IMR-90 (cell line): Measurements from ENCODE around the gene OPN1LW. TPM values are rescaled to one million over a fixed set of nuclear protein-coding genes. Genes with fewer than 3 reads are reported as not detected.
"Not testable (repeated sequence)": the region's sequence is repeated elsewhere in the genome, so short reads cannot be mapped to it uniquely, and the experiment has no call there.

Experiments
- ATAC-seq: fragments of 200-7000 bp; cut with Tn5 transposase; 2 replicates; pipeline ENCODE4 v1.9.1; 2020; ENCODE audit warnings: low read depth, mild to moderate bottlenecking, moderate library complexity
- BruUV-seq: library from RNA; stranded (reverse); fragments of 400-500 nt; replicated peaks from 2 replicates; lab custom pipeline; 2021; lab: Mats Ljungman, UMichigan
- CTCF ChIA-PET: fragments of 300-600 bp; formaldehyde crosslinking; extraction: SDS; loops from one replicate; lab custom pipeline; 2021; ENCODE audit warnings: antibody characterized with exemption; lab: Yijun Ruan, JAX
- POLR2A ChIA-PET: fragments of 300-600 bp; sonication (Branson Sonifier 250); formaldehyde crosslinking; loops from one replicate; lab custom pipeline; 2022; ENCODE audit warnings: antibody characterized with exemption; ENCODE audit not compliant: unreplicated experiment; lab: Charles Lee
- DNase-seq: peaks from one replicate; pipeline ENCODE4 v3.0.0; 2013
- H2AFZ ChIP-seq: replicated peaks from 2 replicates; pipeline ENCODE3; 2013; ENCODE audit warnings: low read length, mild to moderate bottlenecking; ENCODE audit not compliant: poor library complexity
- H2AK5ac ChIP-seq: 2 replicates; pipeline ENCODE4 v1.6.1; 2013; ENCODE audit warnings: low read depth, low read length, inconsistent platforms
- H2AK9ac ChIP-seq: replicated peaks from 2 replicates; pipeline ENCODE3; 2013; ENCODE audit warnings: mild to moderate bottlenecking, low read depth, low read length, moderate library complexity; ENCODE audit not compliant: poor library complexity
- H2BK120ac ChIP-seq: 2 replicates; pipeline ENCODE4 v1.6.1; 2013; ENCODE audit warnings: low read depth, low read length, inconsistent platforms
- H2BK15ac ChIP-seq: 3 replicates; pipeline ENCODE4 v1.6.1; 2013; ENCODE audit warnings: low read depth, low read length, inconsistent platforms
- H2BK20ac ChIP-seq: 2 replicates; pipeline ENCODE4 v1.6.1; 2013; ENCODE audit warnings: low read depth, mild to moderate bottlenecking, inconsistent platforms, low read length, moderate library complexity
- H2BK5ac ChIP-seq: 2 replicates; pipeline ENCODE4 v1.6.1; 2013; ENCODE audit warnings: mild to moderate bottlenecking, low read depth, low read length, inconsistent platforms; ENCODE audit not compliant: poor library complexity, severe bottlenecking
- H3K14ac ChIP-seq: replicated peaks from 2 replicates; pipeline ENCODE4 v1.6.1; 2013; ENCODE audit warnings: low read depth, low read length, inconsistent platforms
- H3K18ac ChIP-seq: 2 replicates; pipeline ENCODE4 v1.6.1; 2013; ENCODE audit warnings: low read depth, low read length, control low read depth
- H3K23ac ChIP-seq: 2 replicates; pipeline ENCODE4 v1.6.1; 2013; ENCODE audit warnings: low read depth, low read length, inconsistent platforms
- H3K27ac ChIP-seq: 2 replicates; pipeline ENCODE4 v1.5.1; 2013; ENCODE audit warnings: mild to moderate bottlenecking, control low read depth, low read length; ENCODE audit not compliant: insufficient read depth
- H3K27me3 ChIP-seq: 2 replicates; pipeline ENCODE4 v1.6.1; 2013; ENCODE audit warnings: low read length; ENCODE audit not compliant: control insufficient read depth, insufficient read depth
- H3K36me3 ChIP-seq: 2 replicates; pipeline ENCODE4 v1.6.1; 2013; ENCODE audit warnings: low read length, mixed read lengths; ENCODE audit not compliant: control insufficient read depth, insufficient read depth
- H3K4ac ChIP-seq: 2 replicates; pipeline ENCODE4 v1.6.1; 2013; ENCODE audit warnings: low read depth, low read length, inconsistent platforms
- H3K4me1 ChIP-seq: 2 replicates; pipeline ENCODE4 v1.6.1; 2013; ENCODE audit warnings: low read length, mixed read lengths; ENCODE audit not compliant: control insufficient read depth, insufficient read depth
- H3K4me2 ChIP-seq: 2 replicates; pipeline ENCODE4 v1.6.1; 2013; ENCODE audit warnings: low read depth, mild to moderate bottlenecking, control low read depth, low read length, moderate library complexity
- H3K4me3 ChIP-seq: 2 replicates; pipeline ENCODE4 v1.5.1; 2013; ENCODE audit warnings: low read depth, mild to moderate bottlenecking, control low read depth, low read length, moderate library complexity; ENCODE audit not compliant: insufficient read depth
- H3K56ac ChIP-seq: 2 replicates; pipeline ENCODE4 v1.6.1; 2013; ENCODE audit warnings: low read length, inconsistent platforms; ENCODE audit not compliant: insufficient read depth; ENCODE audit errors: extremely low read depth
- H3K79me1 ChIP-seq, 2 experiments: 2 replicates each; pipeline ENCODE4 v1.6.1; 2013; ENCODE audit warnings: low read length in 2 of 2, inconsistent platforms in 1 of 2, low read depth in 1 of 2
- H3K9ac ChIP-seq: 2 replicates; pipeline ENCODE4 v1.6.1; 2013; ENCODE audit warnings: low read depth, low read length, control low read depth
- H3K9me1 ChIP-seq: 2 replicates; pipeline ENCODE4 v1.6.1; 2013; ENCODE audit warnings: low read length, inconsistent platforms; ENCODE audit not compliant: insufficient read depth
- H3K9me3 ChIP-seq: 2 replicates; pipeline ENCODE4 v1.6.1; 2013; ENCODE audit warnings: low read length; ENCODE audit not compliant: control insufficient read depth, insufficient read depth
- H4K20me1 ChIP-seq: 2 replicates; pipeline ENCODE4 v1.6.1; 2013; ENCODE audit warnings: low read length, inconsistent platforms; ENCODE audit not compliant: insufficient read depth
- H4K5ac ChIP-seq: 2 replicates; pipeline ENCODE4 v1.6.1; 2013; ENCODE audit warnings: mild to moderate bottlenecking, low read depth, low read length, control low read depth
- H4K8ac ChIP-seq, 2 experiments: 2 replicates each; pipeline ENCODE4 v1.6.1; 2013; ENCODE audit warnings: low read depth in 2 of 2, low read length in 2 of 2, control low read depth in 1 of 2, inconsistent platforms in 1 of 2
- H4K91ac ChIP-seq: 2 replicates; pipeline ENCODE4 v1.6.1; 2013; ENCODE audit warnings: low read depth, low read length, inconsistent platforms; ENCODE audit not compliant: insufficient read depth
- WGBS, 2 experiments: methylation state at CpG; one replicate each; pipeline versions ENCODE4 v1.1.5 to v1.1.7; 2013; ENCODE audit warnings: missing lambda C conversion rate in 2 of 2; ENCODE audit not compliant: insufficient read length in 1 of 2; ENCODE audit errors: extremely low coverage in 2 of 2; 5-methylcytosine and 5-hydroxymethylcytosine counted together
- dilution Hi-C: fragments of 300-500 bp; cut with HindIII; formaldehyde crosslinking; loops from one replicate; pipeline ENCODE4 v1.14.3; 2018; ENCODE audit warnings: low sequenced_read_pairs; ENCODE audit not compliant: unreplicated experiment
- in situ Hi-C: fragments of 300-500 bp; cut with MboI; formaldehyde crosslinking; loops from 3 replicates; pipeline ENCODE4 v1.14.3; 2019; ENCODE audit warnings: low sequenced_read_pairs, inconsistent platforms, mixed read lengths
- intact Hi-C: fragments of 100-400 bp; cut with micrococcal nuclease; formaldehyde crosslinking; loops from 2 replicates; pipeline ENCODE4 v1.10.0; 2022
- polyA plus RNA-seq, 3 experiments: library from polyadenylated mRNA; depleted of rRNA; stranded (reverse); fragments of >200 nt; gene quantifications; 2 replicates each; pipeline ENCODE4 v1.2.3, GENCODE V29; 2012; ENCODE audit warnings: low replicate concordance in 1 of 3
- total RNA-seq: library from RNA; depleted of rRNA; stranded (reverse); fragments of >200 nt; gene quantifications from 2 replicates; pipeline ENCODE4 v1.2.3, GENCODE V29; 2012; rRNA removed

The OPN1LW gene
- total and polyA plus RNA-seq, 2 of the 4 experiments (the other 2 are of a cell fraction): not detected

GRCh38 chrX:154196466-154196865 is 52.4 kb downstream of the OPN1LW start:
- BruUV-seq, H3K4me1 ChIP-seq, H3K56ac ChIP-seq, ATAC-seq, H3K9me1 ChIP-seq, in situ Hi-C loops, H2AK9ac ChIP-seq, H3K4me3 ChIP-seq, H3K4me2 ChIP-seq, H2BK120ac ChIP-seq, H3K27me3 ChIP-seq, H4K8ac ChIP-seq, H3K36me3 ChIP-seq, dilution Hi-C loops, intact Hi-C loops, H2BK20ac ChIP-seq, H2BK5ac ChIP-seq, H4K5ac ChIP-seq, H2AK5ac ChIP-seq, H3K4ac ChIP-seq, H3K23ac ChIP-seq, H4K91ac ChIP-seq, H3K9me3 ChIP-seq, H2BK15ac ChIP-seq, H4K20me1 ChIP-seq, H3K18ac ChIP-seq, H3K9ac ChIP-seq, H3K14ac ChIP-seq, POLR2A ChIA-PET, CTCF ChIA-PET, H2AFZ ChIP-seq, H3K79me1 ChIP-seq, H3K27ac ChIP-seq, DNase-seq: not testable (repeated sequence)
- WGBS, 2 experiments: no CpG with 5 or more reads among the region's 15 CpGs

Other genes starting within 250 kb of the OPN1LW start
- gene AVPR2, start 239.6 kb upstream of the OPN1LW start, total RNA-seq: not detected in 2 replicates
- gene AVPR2, start 239.6 kb upstream of the OPN1LW start, polyA plus RNA-seq (2012; rRNA removed): not detected in 2 replicates
- 0.18 and 0.28 TPM in 2 replicates for gene ARHGAP4, start 218.0 kb upstream of the OPN1LW start, total RNA-seq
- gene ARHGAP4, start 218.0 kb upstream of the OPN1LW start, polyA plus RNA-seq (2012; rRNA removed): 0.72 and 0.79 TPM in 2 replicates
- 98.6 and 118 TPM in 2 replicates for gene NAA10, start 209.2 kb upstream of the OPN1LW start, total RNA-seq
- 150 and 172 TPM in 2 replicates for gene NAA10, start 209.2 kb upstream of the OPN1LW start, polyA plus RNA-seq (2012; rRNA removed)
- 0.18 TPM in 1 of 2 replicates, not detected in the other for gene RENBP, start 199.6 kb upstream of the OPN1LW start, total RNA-seq
- gene RENBP, start 199.6 kb upstream of the OPN1LW start, polyA plus RNA-seq (2012; rRNA removed): 0.10 and 0.15 TPM in 2 replicates
- gene HCFC1, start 172.4 kb upstream of the OPN1LW start, total RNA-seq: 3.2 and 4.4 TPM in 2 replicates
- gene HCFC1, start 172.4 kb upstream of the OPN1LW start, polyA plus RNA-seq (2012; rRNA removed): 17.6 and 19.0 TPM in 2 replicates
- 2.8 and 3.4 TPM in 2 replicates for gene TMEM187, start 171.5 kb upstream of the OPN1LW start, total RNA-seq
- 6.2 and 6.3 TPM in 2 replicates for gene TMEM187, start 171.5 kb upstream of the OPN1LW start, polyA plus RNA-seq (2012; rRNA removed)
- 31.9 and 33.3 TPM in 2 replicates for gene IRAK1, start 124.3 kb upstream of the OPN1LW start, total RNA-seq
- gene IRAK1, start 124.3 kb upstream of the OPN1LW start, polyA plus RNA-seq (2012; rRNA removed): 50.2 and 61.9 TPM in 2 replicates
- gene MECP2, start 46.5 kb upstream of the OPN1LW start, total RNA-seq: 8.4 and 10.8 TPM in 2 replicates
- 9.7 and 10.1 TPM in 2 replicates for gene MECP2, start 46.5 kb upstream of the OPN1LW start, polyA plus RNA-seq (2012; rRNA removed)
- gene OPN1MW, start 38.4 kb downstream of the OPN1LW start, total RNA-seq: not detected in 2 replicates
- gene OPN1MW, start 38.4 kb downstream of the OPN1LW start, polyA plus RNA-seq (2012; rRNA removed): not detected in 2 replicates
- not detected in 2 replicates for gene OPN1MW2, start 75.5 kb downstream of the OPN1LW start, total RNA-seq
- gene OPN1MW2, start 75.5 kb downstream of the OPN1LW start, polyA plus RNA-seq (2012; rRNA removed): not detected in 2 replicates
- not detected in 2 replicates for gene OPN1MW3, start 113.3 kb downstream of the OPN1LW start, total RNA-seq
- not detected in 2 replicates for gene OPN1MW3, start 113.3 kb downstream of the OPN1LW start, polyA plus RNA-seq (2012; rRNA removed)
- gene TEX28, start 150.9 kb downstream of the OPN1LW start, total RNA-seq: not detected in 2 replicates
- gene TEX28, start 150.9 kb downstream of the OPN1LW start, polyA plus RNA-seq (2012; rRNA removed): not detected in 2 replicates
- gene TKTL1, start 151.6 kb downstream of the OPN1LW start, total RNA-seq: not detected in 2 replicates
- gene TKTL1, start 151.6 kb downstream of the OPN1LW start, polyA plus RNA-seq (2012; rRNA removed): not detected in 2 replicates
- gene FLNA, start 230.4 kb downstream of the OPN1LW start, total RNA-seq: 1,356 and 1,443 TPM in 2 replicates
- 1,357 and 1,435 TPM in 2 replicates for gene FLNA, start 230.4 kb downstream of the OPN1LW start, polyA plus RNA-seq (2012; rRNA removed)
- gene EMD, start 235.1 kb downstream of the OPN1LW start, total RNA-seq: 9.9 and 11.4 TPM in 2 replicates
- 68.8 and 80.6 TPM in 2 replicates for gene EMD, start 235.1 kb downstream of the OPN1LW start, polyA plus RNA-seq (2012; rRNA removed)